T-helper 22 cell (primary cell): ENCODE measurements around the gene VPS35L.
"Not testable (repeated sequence)": the region's sequence is repeated elsewhere in the genome, so short reads cannot be mapped to it uniquely, and the experiment has no call there.

Source experiments
- DNase-seq: peaks from one replicate; pipeline ENCODE4 v3.0.0-alpha.2; 2020; ENCODE audit warnings: low read depth

VPS35L gene

DNA sequence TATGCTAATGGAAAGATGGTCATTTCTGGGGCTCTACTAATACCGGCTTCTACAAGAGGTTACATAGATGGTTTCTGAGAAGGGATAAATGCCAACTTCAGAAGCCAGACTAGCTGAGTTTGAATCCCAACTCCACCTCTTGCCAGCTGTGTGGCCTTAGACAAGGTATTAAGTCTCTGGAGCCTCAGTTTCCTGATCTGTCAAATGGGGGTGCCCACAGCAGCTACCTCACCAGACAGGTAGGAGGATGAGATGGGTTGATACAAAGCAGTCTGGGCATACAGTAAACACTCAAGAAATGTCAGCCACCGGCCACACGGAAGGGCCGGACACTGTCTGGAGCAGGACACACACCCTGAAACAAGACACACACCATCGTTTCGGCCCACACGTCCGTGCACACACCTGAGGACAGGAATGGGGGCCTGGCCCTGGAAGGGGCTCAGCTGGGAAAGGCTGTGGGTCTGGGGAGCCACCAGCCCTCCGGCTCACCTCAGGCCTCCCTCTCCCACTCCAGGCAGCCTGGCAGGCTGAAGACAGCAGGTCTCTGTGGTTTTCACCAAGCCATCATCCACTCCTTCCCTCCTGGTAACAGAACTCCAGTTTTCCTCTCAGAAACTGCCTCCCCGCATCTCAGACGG, 157.0 kb downstream of the VPS35L start:
- no peak for DNase-seq

DNA sequence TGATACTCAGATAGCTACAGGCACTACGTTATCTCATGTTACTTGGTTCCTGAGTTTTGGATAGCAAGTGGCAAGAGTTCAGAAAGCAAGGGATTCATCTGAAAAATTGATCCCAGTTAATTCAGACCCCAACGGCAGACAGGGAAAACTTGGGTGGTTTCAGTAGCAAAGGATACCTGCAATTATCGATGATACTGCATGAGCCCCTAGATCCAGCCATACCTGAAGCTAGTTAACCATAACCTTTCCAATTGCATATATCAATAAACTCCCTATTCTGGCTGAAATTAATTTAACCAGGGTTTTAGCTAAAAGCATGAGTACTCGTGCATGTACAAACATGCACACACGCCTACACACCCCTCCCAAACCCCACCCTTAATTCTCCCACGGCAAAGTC, 158.2 kb downstream of the VPS35L start:
- DNase-seq = no peak

DNA sequence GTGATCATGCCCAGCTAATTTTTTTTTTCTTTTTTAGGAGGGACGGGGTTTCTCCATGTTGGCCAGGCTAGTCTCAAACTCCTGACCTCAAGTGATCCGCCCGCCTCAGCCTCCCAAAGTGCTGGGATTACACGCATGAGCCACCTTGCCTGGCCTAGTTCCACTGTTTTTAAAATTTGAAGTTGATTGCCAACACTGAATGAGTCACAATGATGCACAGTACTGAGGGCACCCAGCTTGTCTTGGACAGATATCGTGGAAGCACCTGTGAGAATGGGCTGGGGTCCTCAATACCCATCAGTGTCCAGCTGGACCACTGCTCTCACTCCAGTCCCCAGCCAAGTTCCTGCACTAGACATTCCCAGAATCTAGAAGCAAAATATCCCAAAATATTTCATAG, 160.1 kb downstream of the VPS35L start:
- no peak for DNase-seq

DNA sequence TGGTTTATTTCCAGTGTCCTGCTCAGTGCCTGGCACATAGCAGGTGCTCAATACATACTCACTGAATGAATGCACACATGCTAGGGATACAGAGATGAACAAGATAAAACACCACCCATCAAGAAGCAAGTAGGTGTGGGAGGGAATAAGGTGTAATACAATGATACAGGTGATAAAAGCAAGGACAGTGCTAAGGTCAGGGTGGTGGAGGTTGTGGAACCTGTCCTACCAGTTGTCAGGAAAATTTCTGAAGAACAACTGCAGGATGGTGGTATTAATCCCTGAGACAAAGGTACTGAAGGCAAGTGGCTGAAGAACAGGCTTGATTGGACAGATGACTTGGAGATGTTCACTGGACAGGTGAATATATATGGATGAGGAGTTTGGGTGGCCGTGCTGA, 160.7 kb downstream of the VPS35L start:
- DNase-seq = no peak

DNA sequence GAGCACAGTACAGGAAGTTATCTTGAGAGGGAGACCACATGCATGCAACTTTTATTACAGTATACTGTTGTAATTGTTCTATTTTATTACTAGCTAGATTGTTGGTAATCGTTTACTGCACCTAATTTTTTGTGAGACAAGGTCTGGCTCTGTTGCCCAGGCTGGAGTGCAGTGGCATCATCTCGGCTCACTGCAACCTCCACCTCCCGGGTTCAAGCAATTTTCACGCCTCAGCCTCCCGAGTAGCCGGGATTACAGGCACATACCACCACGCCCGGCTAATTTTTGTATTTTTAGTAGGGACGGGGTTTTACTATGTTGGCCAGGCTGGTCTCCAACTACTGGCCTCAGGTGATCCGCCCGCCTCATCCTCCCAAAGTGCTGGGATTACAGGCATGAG, 161.2 kb downstream of the VPS35L start:
- not testable (repeated sequence) for DNase-seq

DNA sequence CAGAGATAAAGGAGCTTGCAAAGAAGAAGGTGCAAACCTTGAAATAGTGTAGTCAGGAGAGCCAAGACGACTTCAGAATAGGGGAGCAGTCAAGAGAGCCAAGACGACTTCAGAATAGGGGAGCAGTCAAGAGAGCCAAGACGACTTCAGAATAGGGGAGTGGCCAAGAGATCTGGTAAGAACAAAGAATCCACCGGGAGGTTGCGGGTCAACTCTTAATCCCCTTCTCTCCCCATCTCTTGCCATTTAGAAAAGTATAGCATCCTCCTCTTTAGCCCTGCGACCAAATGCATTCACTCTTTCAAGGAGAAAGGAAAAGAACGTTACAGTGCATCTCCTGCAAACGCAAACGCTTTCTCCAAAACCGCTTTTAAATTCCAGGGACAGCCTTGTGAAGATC, 161.8 kb downstream of the VPS35L start:
- no peak for DNase-seq

DNA sequence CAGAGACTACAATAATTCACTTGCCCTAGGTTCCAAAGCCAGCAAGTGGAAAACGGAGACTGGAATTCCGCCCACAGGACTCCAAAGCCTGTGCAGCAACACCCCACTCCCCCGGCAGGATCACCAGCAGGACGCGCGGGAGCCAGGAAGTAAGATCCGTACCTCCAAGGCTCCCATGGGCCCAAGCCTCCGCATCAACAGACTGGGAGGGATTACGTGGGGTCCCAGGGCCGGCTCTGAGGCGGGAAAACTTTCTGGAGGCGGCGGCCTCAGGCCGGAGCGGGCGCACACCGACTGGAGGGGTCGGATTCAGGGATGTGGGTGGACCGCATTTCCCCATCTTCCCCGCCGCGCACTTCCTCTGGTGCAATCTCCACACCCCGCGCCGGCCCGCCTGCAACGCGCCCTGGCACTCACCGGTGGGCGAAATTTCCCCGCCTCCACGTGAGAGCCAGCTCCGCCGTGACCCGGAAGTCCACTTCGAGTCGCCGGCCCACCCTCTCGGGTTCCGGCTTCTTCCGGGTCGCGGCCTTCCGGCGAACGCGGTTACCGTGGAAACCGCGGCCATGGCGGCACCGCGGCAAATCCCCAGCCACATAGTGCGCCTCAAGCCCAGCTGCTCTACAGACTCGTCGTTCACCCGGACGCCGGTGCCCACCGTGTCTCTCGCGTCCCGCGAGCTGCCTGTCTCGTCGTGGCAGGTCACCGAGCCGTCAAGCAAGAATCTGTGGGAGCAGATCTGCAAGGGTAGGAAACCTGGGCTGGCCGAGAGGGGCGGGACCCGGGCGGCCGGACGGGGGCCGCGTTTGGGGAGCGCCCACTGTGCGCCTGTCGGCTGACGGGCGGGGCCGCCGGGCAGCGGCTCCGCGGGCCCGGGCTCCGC, 162.5 kb downstream of the VPS35L start, which contains the start of the genes IQCK and KNOP1:
TSS of gene IQCK (plus strand) at position 531 of the 883 bp plus-strand sequence. CDS start at position 567, 36 bp downstream.
TSS of gene KNOP1 (minus strand) at position 487 of the 883 bp plus-strand sequence. CDS start 3,192 bp downstream, outside the sequence.
- peak; percentile 85 for DNase-seq

DNA sequence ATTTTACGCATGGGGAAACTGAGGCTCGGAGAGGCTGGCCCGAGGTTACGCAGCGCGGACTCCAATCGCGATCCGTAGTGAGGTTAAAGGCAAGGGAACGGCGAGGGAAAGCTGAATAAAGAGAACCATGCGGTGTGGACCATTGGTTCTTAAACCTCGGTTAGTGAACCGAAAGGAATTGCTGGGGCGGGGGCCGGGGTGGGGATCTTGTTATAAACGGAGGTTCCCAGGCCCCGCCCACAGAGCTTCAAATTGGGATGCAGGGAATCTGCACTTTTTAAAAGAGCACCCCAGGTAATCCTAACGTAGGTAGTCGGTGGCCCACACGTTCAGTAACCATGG, 163.1 kb downstream of the VPS35L start:
- DNase-seq = no peak

DNA sequence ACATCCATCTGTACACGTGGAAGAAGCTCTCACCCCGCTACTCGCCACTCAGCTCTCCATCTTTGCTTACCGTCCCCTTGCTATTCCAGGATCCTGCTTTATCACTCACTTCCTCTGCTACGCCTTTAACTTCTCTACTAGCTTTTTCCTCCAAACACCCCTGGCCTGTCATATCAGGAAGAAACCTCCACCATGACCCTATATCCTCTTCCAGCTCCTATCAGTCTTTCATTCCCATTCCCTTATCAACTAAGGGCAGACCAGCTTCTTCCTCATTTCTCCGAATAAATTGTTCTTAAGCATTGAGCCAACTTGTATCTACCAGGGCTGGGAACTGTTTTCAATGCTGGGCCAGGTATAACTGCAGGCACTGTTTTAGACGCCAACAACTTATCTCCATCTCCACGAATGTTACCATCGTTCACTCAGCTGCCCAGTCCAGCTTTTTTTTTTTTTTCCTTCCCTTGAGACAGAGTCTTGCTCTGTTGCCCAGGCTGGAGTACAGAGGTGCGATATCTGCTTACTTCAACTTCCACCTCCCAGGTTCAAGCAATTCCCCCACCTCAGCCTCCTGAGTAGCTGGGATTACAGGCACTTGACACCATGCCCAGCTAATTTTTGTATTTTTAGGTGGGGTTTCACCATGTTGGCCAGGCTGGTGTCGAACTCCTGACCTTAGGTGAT, 166.9 kb downstream of the VPS35L start:
- DNase-seq = no peak

DNA sequence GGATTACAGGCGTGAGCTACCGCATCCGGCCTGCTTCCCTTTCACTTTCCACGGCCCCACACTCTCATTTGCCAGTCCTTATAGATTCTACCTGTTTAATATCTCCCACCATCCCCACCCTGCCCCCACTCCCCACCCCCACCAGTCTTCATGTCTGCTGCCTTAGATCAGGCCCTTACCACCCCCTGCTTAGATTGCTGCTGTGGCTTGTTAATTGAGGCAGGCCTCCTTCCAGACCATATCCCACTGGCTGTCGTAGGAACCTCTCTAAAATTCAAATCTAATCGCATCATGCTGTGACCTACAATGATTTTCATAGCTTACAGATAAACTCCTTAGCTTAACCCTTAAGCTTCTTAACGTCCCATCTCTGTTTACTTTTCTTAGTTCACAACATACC, 167.5 kb downstream of the VPS35L start:
- DNase-seq = no peak

DNA sequence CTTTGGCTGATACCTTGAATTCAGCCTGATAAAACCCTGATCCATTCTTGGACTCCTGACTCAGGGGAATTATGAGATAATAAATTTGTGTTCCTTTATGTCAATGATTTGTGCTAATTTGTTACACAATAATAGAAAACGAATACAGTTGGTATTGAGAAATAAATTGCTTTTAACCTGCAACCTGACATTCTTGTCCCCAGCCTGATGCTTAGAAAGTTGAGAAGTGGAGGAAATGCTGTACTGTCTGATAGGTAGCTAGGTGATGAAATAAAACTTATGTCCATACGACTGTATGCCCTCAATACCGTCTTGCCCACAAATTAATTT, 173.1 kb downstream of the VPS35L start:
- DNase-seq = no peak

DNA sequence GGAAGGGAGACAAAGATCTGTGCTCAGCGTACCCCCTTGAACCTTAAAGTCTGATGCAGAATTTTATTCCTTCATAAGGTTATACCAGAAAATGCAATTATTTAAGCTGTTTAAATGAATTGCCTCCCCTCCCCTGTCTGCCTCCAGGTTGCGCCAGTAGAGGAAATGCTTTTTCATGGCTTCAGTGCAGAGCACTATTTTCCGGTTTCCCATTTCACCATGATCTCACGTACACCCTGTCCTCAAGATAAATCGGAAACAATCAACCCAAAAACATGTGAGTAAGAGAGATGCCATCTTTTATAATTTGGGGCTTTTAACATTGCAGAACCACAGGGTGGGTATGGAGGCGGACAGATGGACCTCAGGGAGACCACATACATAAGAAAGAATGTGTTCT, 178.0 kb downstream of the VPS35L start:
- no peak for DNase-seq

DNA sequence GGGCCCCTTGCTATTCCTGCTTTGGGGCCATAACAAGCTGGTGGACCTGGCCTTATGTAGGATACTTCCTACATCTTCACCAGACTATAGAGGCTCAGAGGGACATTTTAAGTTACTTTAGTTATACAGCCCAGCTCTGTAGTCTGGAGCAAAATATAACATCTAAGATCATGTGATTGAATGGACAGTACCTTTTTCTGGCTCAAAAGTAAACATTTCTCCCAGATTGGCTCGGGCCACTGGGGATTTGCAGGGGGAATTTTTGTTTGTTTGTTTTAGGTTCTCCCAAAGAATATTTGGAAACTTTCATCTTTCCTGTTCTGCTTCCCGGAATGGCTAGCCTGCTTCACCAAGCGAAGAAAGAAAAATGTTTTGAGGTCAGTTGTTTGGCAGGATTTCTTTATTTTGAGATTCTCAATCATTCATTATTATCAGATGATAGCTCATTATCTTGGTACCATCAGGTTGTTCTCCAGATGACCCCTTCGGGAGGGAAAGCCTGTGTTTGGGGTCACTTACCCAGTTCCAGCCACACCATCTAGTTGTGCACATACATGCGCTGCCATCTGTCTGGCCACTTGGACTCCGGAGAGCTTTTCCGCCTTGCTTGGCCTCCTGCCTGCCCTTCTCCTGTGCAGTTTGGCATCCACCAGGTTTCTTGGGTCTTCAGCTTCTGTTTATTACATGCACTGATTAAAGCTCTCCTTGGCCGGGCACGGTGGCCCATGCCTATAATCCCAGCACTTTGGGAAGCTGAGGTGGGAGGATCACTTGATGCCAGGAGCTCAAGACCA, 179.8 kb downstream of the VPS35L start:
- no peak for DNase-seq

DNA sequence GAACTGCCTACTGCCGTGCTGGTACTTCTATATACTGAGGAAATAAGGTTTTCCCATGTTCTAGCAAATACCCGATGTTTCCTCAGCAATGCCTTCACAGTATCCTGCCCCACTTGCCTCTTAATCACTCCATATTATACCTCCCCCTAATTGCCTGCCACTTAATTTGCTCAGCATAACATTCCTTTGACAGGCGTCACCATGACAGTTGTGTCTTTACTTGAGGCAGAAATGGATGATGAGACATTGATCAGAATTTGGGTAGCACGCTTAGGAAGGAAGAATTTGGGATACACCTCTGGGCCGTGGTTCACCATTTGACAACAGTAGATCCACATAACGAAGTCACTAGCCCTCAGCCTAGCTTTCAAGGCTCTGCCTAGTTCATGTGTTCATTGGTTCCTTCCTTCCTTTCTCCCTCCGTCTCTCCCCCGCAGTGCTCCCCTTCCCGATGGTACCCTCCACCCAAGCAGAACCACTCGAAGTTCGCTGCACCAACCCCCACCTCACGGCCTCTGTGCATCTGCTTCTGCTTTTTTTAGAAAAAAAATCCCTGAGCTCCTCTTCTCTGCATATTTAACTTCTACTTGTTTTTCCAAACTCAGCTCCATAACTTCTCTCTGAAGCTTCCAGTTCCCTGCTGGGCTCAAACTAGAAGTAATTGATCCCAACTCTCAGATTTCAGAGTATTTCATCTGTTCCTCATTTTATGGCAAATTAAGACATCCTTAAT, 182.0 kb downstream of the VPS35L start:
- DNase-seq = no peak

DNA sequence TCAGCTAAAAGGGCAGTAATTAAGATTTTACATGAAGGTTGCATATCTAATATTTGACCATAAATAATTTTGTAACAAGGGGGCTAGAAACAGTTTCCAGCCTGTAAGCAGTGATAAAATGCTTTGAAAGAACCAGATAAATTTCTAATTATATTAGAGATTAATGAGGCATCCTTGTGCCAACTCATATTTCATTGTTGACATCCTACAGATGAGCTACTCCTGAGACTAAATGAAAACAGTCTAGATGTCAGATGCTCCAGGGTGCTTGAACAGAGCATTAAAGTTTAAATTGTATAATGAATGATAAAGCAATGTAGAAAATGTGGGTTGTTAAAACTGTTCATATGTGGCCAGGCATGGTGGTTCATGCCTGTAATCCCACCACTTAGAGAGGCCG, 185.9 kb downstream of the VPS35L start:
- no peak for DNase-seq

DNA sequence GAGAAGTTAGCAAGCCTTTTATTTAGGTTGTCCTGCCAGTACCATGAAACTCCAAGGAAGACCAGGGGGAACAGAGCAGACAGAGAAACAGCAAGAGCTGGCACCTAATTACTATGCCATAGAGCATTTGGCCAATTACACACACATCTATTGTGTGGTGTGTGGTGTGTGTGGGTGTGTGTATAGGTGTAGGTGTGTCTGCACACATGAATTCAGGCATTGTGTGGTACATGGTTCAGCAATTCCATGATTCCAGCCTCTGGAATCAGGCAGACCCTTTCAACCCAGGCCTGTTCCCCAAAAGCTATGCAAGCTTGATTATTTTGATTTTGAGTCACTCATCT, 188.3 kb downstream of the VPS35L start:
- DNase-seq = no peak

DNA sequence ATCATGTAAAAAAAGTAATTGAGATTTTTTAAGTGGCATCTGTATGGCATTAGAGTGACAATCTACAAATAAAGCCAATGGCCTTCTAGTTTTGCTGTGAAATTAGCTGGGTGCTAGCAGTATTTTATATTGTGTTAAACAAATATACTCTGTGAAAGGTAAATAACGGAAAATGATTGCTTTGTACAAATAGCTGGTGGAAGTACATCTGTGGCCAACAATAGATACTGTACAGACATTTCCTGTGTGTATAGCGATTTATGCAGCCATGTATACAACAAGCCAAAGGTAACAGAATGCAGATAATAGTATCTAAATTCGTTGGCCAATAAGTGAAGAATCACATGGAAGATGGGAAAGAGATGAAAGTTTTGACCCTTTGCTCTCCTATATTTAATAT, 189.2 kb downstream of the VPS35L start:
- no peak for DNase-seq

DNA sequence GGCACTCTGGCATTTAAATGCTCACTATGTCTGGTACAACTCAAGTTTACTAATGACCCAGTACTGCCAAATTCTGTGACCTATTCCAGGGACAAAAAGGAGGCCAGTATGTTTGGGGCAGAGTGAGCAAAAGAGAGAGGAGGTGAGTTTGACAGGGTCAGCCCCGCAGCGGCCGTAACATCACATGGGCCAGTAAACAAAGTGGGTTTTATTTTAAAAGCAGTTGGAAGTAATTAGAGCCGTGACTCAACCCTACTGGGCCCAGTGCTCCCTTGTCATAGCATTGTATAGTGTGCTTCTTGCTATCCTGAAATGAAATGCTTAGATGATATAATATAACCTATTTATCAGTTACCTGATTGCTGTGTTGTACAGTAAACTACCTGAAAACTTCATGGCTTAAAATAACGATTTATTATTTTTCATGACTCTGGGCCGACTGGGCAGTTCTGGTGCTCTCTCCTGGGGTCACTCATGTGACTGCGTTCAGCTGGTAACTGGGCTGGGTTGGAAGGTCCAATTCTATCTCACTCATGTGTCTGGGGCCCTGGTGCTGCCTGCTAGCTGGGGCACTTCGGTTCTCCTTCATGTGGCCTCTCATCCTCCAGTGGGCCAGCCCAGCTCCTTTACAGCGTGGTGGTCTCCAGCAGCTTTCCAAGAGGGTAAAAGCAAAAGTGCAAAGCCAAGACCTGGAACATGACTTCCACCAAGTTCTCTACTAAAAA, 189.9 kb downstream of the VPS35L start:
- no peak for DNase-seq

DNA sequence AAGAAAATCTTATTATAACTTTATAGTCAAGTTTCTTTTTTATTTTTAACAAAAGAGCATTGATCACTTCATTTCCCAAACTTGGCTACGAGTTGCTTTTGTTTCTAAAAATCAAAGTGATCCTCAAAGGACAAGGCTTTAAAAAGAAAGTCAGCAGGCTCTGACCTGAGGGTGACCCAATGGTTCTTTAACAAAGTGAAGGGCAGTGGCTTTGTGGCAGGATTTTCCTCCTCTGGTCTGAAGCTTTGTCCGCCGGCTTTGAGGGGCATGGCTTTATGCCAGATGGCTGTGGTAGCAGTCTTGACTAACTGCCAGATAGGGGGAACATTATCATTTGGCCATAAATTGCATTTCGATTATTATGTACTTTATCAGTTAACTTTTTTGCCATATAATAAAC, 191.1 kb downstream of the VPS35L start:
- no peak for DNase-seq

DNA sequence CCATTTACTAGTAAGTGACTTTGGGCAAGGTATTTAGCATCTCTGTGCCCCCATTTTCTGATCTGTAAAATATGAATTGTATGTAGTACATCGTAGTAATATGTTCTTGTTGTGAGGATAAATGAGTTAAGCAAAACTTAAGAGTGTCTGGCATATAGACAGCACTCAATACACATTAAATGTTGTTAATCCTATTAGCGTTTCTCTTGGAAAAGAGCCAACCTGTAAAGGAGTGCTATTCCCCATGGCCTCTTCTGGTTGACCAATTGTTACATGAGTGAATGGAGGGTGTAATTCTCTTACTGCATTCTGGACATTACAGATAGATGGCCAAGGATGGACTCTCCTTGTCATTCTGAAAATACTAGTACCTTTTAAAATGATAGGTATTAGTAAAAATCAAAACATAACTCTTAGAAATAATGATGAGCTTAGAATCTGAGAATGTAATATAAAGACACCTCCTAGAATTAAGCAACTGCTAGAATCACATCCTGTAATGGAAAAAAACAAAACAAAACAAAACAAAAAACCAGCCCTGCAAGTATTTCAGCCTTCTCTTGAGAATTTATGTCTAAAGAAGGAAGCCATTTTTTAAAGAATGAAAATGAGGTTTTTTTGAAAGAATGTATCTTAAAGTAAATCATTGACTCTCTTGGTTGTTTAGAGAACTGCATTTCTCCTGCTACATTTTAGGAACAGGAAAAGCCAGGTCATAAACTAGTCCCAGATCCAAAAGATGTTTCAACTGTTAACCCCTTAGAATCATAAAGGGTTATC, 193.1 kb downstream of the VPS35L start:
- DNase-seq = no peak
